ENCODE data around the gene UBE2G1. TPM values are rescaled to one million over a fixed set of nuclear protein-coding genes. Genes with fewer than 3 reads are reported as not detected.

Gene UBE2G1
- total and polyA plus RNA-seq, 9 of the 15 experiments (the other 6 are each of a cell fraction or from before 2014, with no cell fraction given): 10.1 to 65.9 (median 29.7) TPM

DNA sequence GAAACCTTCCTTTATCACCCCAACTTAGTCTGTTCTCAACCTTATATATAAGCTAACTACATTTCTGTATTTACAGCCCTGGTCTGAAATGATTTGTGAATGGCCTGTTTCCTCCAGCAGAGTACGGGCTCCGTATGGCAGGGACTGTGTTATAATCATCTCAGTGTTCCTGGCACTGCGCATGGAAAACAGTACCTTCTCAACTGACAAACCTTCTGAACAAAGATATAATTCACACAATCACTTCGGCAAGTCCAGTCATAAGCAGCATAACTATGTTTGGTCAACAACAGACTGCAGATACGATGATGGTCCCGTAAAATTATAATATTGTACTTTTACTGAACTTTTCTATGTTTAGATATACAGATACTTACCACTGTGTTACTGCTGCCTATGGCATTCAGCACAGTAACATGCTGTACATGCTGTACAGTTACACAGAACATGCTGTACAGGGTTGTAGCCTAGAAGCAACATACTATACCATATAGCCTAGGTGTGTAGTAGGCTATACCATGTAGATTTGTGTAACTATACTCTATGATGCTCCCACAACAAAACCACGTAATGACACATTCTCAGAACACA, 132.7 kb downstream of the UBE2G1 start:
- ATAC-seq: no peak
- POLR2A ChIA-PET: interaction anchor here (0.8 kb wide), 1 partner anchor 14 kb away, joined by 3 read pairs; no protein-coding TSS in a partner anchor

More for the DNA sequence above, 132.7 kb downstream of the UBE2G1 start:
- TF ChIP-seq ZNF639 (CRISPR knock-in tag; conservative IDR thresholded peaks at IDR 0.05 in 1 of 2, IDR thresholded peaks at IDR 0.05 in 1 of 2) (no peak), ELF4 (CRISPR knock-in tag; IDR thresholded peaks at IDR 0.05) (no peak), NR2F6 (CRISPR knock-in tag; IDR thresholded peaks at IDR 0.05) (no peak), E2F8 (IDR thresholded peaks at IDR 0.05; ENCODE audit: low read depth, partially characterized antibody) (no peak), GTF2E2 (tag; IDR thresholded peaks at IDR 0.05) (no peak), SAP30 (IDR thresholded peaks at IDR 0.05; ENCODE audit: borderline replicate concordance, insufficient read depth, low read depth, low read length, poor library complexity, severe bottlenecking) (no peak)
- TF ChIP-seq, protein P1, sequence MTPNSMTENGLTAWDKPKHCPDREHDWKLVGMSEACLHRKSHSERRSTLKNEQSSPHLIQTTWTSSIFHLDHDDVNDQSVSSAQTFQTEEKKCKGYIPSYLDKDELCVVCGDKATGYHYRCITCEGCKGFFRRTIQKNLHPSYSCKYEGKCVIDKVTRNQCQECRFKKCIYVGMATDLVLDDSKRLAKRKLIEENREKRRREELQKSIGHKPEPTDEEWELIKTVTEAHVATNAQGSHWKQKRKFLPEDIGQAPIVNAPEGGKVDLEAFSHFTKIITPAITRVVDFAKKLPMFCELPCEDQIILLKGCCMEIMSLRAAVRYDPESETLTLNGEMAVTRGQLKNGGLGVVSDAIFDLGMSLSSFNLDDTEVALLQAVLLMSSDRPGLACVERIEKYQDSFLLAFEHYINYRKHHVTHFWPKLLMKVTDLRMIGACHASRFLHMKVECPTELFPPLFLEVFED (CRISPR knock-in tag; conservative IDR thresholded peaks at IDR 0.05): no peak
- no TSS peak for BruUV-seq (replicated peaks)
- intact Hi-C loops (cut with micrococcal nuclease): no loop called here
- Histone ChIP-seq H3K36me3 (ENCODE audit: control insufficient read depth, insufficient read depth, low read length) (peaks cover 64% of the 10 kb centered on the region), H3K9ac (ENCODE audit: insufficient read depth in 1 of 2, low read depth in 2 of 2, low read length in 2 of 2) (no peak overlapping the region), H3K4me3 (no peak overlapping the region), H2AFZ (ENCODE audit: low read depth, low read length) (no peak overlapping the region), H3K79me2 (ENCODE audit: control insufficient read depth, insufficient read depth, low read length) (no peaks in the 10 kb centered on the region), H3K9me1 (ENCODE audit: control insufficient read depth, insufficient read depth, low read length) (peaks cover 2% of the 10 kb centered on the region), H3K27me3 (ENCODE audit: control insufficient read depth in 2 of 2, insufficient read depth in 2 of 2, low read length in 2 of 2) (no peaks in the 10 kb centered on the region), H3K9me3 (replicated peaks; ENCODE audit: control insufficient read depth, insufficient read depth, low read depth, low read length) (no peaks in the 10 kb centered on the region), H3K4me1 (replicated peaks in 1 of 2; ENCODE audit: control insufficient read depth in 2 of 2, insufficient read depth in 2 of 2, low read length in 2 of 2) (no peaks in the 10 kb centered on the region), H3K27ac (ENCODE audit: extremely low read depth, low read depth, low read length) (no peak overlapping the region), H3K4me2 (ENCODE audit: insufficient read depth, low read length) (no peak overlapping the region), H4K20me1 (replicated peaks; ENCODE audit: control insufficient read depth, insufficient read depth, low read length) (no peaks in the 10 kb centered on the region)
- FAIRE-seq (no peak), DNase-seq (ENCODE audit: extremely low read depth in 1 of 4, low spot score in 3 of 4) (no peak)
- in situ Hi-C loops (cut with MboI): no loop called here
- CTCF ChIA-PET (ENCODE audit: low intra/inter-chr PET ratio): no interaction called here
- 99% methylated on average over 7 of the region's 7 CpGs for WGBS (ENCODE audit: insufficient coverage, low coverage, missing lambda C conversion rate)

All from K562 (cell line).